ENCODE results near the gene DYNLT2.
"Not testable (repeated sequence)": the region's sequence is repeated elsewhere in the genome, so short reads cannot be mapped to it uniquely, and the experiment has no call there.

The DYNLT2 gene

DNA sequence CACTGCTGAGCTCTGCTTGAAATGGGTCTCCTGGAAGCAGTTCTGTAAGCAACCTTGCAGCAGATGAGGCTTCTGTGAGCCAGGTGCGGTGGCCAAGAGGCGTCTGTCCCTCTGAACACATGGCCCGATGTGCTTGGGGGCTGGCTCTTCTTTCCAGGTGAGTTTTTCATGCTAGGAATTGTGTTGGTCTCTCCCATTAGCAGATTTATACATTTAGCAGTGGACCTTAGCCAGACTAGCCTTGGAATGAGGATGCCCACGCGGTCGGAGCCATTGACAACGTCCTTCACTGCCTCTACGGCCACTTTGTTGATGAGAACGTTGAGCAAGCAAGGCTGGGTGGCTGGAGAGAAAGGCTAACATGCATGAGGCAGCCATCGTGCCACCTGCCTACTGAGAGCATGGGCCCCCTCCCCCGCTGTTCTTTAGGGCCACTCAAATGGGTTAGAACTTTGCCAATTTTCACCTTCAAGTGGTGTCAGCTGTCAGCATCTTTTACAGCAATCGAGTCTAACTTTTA is 33.5 kb upstream of the DYNLT2 start:
- DNase-seq: no peak
- in situ Hi-C loops (cut with MboI; ENCODE audit: low pct_unique_long_range_greater_than_20kb, low sequenced_read_pairs): no loop called here

DNA sequence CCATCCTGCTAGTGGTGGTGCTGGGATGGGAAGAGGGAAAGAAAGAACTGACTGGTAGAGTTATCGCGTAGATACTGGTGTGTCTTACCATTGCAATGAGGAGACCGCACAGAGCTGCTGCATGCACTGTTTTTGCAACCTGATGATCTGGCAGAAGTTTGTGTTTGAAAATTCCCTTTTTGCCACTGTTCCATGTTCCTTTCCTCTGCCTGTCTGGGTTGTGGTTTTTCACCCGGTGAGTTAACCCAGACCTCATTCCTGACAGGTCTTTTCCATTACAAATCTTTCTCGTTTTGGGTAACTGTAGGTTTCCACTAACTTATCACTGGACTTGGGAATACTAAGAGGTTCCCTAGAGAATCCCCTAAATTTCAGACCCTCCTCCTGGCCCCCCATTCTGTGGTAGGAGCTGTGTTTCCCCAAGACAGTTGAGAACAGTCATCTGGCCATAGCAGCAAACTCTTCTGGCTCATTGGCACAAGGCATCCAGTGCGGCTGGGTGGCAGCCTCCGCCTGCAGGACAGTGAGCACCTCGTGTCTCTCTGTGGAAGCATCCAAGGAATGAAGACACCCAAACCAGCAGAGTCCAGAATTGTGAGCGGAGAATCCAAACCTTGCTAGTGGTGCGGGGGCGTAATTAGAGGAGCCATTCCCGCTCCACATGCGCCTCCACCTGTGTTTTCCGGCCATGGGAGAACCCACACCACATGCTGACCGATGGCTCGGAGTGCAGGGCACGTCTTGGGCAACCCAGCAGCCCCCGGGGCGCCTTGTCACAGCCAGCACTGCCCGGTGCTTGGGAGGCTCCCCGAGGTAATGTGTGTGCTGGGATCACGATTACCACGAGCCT is 32.8 kb upstream of the DYNLT2 start:
- in situ Hi-C loops (cut with MboI; ENCODE audit: low pct_unique_long_range_greater_than_20kb, low sequenced_read_pairs): no loop called here
- DNase-seq: no peak

DNA sequence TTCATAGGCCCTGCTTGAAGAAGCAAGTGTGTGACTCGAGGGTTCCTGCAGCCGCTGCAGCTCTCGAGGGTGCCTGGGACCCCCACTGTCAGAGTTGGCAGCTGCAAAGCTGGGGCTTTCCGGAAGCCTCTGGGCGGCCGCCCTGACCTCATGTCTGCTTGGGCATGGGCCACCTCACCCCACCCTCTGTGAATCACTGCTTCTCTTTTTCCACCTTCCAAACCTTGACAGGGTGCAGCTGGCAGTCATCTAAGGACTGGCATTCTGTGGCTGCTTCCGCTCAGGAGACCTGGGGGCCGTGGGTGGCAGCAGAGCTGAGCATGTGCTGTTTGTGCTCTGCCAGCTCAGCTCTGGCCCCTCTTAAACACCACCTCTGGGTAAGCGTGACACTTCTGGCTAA is 32.0 kb upstream of the DYNLT2 start:
- no peak for DNase-seq
- in situ Hi-C loops (cut with MboI; ENCODE audit: low pct_unique_long_range_greater_than_20kb, low sequenced_read_pairs): no loop called here

DNA sequence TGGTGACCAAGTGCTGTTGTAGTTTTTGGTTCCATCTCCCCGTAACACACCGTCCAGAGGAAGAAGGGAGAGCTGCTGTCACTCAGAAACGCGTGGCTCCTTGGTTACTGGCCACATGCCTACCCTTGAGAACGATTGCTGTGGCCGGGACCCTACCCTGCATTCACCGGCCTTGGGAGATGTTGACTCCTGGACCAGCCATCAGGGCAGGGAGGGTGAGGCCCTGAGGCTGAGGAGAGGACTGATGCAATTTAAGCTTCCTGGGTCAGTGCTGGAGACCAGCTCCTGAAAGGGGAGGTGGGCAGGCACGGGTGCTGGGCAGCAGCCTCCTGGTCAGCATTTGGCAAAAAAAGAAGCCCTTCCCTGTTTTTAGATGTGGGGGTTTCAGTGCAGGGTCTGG is 31.6 kb upstream of the DYNLT2 start:
- in situ Hi-C loops (cut with MboI; ENCODE audit: low pct_unique_long_range_greater_than_20kb, low sequenced_read_pairs): no loop called here
- no peak for DNase-seq

DNA sequence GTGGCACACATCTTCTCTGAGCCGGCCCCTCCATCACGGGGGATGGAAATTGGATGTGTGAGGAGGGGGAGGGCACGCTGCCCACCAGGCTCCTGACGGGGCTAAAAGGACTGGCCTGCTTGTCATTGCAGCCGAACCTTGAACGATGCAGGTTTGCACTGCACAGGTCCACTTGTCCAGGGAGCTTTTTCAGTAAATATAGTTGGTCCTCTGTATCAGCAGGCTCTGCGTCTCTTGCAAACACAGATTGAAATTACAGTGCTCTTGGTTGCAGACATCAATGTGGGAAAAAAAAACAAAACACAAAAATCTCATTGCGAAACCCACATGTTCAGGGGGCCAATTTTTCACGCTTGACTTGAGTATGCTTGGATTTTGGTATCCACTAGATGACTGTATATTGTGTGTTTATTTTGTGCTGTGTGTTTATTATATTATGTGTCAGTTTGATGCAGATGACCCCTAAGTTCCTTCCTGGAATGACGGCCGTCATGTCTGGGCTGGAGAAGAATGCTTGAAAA is 29.3 kb upstream of the DYNLT2 start:
- DNase-seq: no peak
- in situ Hi-C loops (cut with MboI; ENCODE audit: low pct_unique_long_range_greater_than_20kb, low sequenced_read_pairs): no loop called here

DNA sequence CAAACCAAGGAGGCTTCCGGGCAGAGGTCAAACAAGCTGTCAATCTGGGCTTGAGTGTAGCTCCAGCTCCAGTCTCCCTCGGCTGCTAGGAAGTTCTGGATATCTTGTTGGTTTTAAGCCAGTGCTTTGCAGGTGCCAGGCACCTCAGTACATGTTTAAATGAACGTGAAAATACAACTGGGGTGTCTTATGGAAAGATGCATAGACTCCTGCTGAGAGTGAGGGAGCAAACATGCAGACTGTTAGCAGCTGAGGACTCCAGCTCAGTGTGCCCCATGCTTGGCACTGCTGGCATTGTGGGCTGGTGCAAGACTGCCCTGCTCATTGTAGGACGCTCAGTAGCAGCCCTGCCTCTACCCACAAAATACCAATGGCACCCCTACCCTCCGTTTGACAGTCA is 28.5 kb upstream of the DYNLT2 start:
- in situ Hi-C loops (cut with MboI; ENCODE audit: low pct_unique_long_range_greater_than_20kb, low sequenced_read_pairs): no loop called here
- DNase-seq: no peak

DNA sequence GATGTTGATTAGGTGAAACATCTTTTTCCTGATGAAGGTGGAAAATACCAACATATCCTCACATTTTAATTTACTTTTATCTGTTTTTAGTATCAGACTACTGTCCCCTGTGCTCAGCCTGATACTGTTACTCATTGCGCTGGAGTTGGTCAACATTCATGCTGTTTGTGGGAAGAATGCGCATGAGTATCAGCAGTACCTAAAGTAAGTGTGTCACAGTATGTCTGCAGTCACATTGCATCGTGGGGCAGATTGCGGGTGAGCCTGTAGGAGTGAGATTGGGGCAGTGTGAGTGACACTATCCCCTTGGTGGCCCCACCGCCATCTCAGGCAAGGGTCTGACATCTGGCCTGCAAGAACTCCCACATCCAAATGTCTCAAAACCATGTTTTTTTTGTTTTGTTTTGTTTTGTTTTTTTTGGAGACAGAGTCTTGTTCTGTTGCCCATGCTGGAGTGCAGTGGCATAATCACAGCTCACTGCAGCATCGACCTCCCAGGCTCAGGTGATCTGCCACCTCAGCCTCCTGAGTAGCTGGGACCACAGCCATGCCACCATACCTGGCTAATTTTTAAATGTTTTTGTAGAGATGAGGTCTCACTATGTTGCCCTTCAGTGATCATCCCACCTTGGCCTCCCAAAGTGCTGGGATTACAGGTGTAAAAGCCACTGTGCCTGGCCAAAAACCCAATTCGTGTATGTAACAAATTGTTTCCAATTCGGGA is 27.9 kb upstream of the DYNLT2 start:
- DNase-seq: no peak
- in situ Hi-C loops (cut with MboI; ENCODE audit: low pct_unique_long_range_greater_than_20kb, low sequenced_read_pairs): no loop called here

DNA sequence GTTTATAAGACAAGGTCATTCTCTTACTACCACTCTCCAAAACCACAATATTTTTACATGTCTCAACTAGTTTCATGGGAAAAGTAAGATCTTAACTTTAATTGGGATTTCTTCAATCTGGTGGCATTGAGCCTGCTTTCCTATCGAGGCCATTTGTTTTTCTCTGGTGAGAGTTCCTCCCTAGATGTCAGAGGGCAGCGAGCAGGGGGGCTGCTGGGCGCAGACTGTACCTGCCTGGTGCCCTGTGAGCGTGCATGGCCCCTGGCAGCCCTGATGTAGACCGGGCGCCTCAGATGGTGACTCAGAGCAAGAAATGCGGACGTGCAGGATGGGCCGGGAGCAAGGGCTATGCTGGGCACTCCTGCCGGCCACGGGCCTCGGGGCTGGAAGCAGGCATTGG is 27.3 kb upstream of the DYNLT2 start:
- in situ Hi-C loops (cut with MboI; ENCODE audit: low pct_unique_long_range_greater_than_20kb, low sequenced_read_pairs): no loop called here
- DNase-seq: no peak

DNA sequence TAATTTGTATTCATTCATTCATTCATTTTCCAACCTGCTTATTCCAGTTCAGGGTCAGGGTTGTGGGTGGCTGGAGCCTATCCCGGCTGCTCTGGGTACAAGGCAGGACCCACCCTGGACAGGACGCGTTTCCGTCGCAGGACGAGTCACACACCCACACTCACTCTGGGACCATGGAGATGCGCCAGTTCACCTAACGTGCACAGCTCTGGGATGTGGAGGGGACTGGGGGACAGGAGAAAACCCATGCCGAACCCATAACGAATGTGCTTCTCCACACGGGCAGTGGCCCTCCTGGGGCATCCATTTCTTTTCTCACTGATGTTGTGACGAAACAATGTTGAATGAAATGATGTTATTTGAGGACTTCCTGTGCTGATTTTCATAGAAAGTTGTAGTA is 26.5 kb upstream of the DYNLT2 start:
- in situ Hi-C loops (cut with MboI; ENCODE audit: low pct_unique_long_range_greater_than_20kb, low sequenced_read_pairs): no loop called here

DNA sequence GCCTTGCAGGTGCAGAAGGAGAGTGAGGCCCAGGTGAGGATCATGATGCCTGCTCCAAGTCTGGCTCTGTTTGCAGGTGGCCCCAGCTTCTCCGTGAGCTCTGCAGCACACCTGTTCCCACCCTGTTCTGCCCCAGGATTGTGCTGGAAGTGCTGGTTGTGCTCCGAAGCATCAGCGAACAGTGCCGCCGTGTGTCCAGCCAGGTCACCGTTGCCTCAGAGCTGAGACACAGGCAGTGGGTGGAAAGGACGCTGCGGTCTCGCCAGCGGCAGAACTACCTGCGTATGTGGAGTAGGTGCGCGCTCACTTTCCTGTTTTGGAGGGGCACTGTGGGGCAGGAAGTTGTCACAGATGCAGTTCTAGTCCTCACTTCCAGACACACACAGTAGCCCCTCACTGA is 25.0 kb upstream of the DYNLT2 start:
- DNase-seq: no peak
- in situ Hi-C loops (cut with MboI; ENCODE audit: low pct_unique_long_range_greater_than_20kb, low sequenced_read_pairs): no loop called here

More for the DNA sequence above, 26.5 kb upstream of the DYNLT2 start:
- no peak for DNase-seq

DNA sequence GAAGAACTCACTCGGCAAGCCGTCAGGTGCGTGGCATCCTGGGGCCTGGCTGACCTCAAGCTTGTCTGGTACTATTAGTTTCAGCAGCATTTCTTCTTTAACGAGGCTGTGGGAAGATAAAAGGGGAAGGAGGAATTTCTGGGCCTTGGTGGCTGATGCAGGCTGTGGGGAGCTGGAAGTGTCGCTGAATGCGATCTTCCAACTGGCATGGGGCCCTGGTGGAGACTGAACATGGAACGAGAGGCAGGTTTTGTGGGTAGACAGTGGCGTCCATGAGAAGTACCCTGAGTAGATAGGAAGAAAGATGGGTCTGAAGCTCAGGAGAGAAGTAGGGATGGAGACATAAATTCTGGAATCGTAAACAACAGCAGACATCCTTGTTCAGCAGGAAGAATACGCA is 23.9 kb upstream of the DYNLT2 start:
- in situ Hi-C loops (cut with MboI; ENCODE audit: low pct_unique_long_range_greater_than_20kb, low sequenced_read_pairs): no loop called here

DNA sequence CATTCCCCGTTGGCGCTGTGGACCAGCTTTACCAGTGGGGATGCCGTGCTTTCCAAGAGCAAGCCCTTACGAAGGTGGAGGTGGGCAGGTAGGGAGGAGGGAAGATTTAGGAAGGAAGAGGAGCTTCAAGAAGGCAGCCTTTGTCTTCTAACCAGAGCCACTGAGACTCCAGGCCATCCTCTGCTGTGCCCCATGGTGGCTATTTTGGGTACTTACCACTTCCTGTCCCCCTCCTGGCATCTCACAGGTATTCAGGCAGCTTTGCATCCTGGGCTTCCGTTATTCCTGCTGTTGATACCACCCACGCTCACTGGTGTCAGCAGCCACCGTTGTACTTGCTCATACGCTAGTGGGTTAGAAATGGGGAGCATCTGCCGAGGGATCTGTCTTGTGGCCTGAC is 23.0 kb upstream of the DYNLT2 start:
- in situ Hi-C loops (cut with MboI; ENCODE audit: low pct_unique_long_range_greater_than_20kb, low sequenced_read_pairs): no loop called here
- DNase-seq: no peak

More for the DNA sequence above, 23.9 kb upstream of the DYNLT2 start:
- DNase-seq: no peak

DNA sequence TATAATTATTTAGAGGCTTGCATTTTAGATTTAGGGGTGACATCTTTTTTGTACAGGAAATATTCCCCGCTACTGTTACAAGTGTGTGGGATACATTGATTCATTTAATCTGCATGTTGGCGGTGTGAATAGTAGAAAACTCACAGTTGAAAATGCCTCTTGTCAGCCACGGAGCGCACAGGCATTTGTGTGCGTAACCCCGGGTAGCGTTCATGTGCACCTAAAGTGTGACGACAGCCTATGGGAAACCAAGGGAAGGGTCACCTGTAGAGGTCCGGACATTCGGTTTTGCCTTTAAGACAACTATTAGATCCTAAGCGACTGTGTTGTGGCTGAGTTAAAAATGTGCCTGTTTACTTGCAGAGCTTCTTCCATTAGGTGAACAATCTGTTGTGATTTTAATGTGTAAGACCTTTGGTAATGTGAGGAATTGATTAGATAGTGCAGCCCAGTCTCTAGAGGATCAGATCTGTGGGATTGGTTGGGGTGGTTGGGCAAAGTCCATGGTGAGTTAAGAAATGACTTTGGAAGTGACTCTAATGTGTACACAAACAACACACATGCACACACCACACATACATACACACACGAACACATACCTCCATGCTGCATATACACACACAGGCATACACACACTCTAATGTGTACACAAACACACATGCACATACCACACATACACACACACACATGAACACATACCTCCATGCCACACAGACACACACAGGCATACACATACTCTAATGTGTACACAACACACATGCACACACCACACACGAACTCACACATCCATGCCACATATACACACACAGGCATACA is 15.8 kb upstream of the DYNLT2 start:
- no peak for DNase-seq
- in situ Hi-C loops (cut with MboI; ENCODE audit: low pct_unique_long_range_greater_than_20kb, low sequenced_read_pairs): no loop called here

DNA sequence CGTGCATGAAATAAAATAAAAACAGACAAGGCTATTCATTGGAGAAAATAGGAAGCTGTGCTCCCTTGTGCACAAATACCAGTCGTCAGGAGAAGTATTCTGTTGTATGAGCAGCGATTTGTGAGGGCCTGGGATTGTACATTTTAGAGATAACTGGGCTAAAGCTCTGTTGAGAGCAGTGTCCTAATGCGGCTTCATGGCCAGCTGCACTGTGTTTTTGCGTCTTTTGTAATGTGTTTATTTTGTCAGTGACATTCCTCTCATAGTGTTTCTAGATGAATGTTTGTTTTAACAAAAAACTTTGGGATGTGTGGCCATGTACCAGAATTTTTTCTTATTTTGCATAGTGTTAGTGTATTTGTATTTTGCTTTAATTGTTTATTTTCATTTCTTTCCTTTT is 14.9 kb upstream of the DYNLT2 start:
- in situ Hi-C loops (cut with MboI; ENCODE audit: low pct_unique_long_range_greater_than_20kb, low sequenced_read_pairs): no loop called here
- DNase-seq: no peak

DNA sequence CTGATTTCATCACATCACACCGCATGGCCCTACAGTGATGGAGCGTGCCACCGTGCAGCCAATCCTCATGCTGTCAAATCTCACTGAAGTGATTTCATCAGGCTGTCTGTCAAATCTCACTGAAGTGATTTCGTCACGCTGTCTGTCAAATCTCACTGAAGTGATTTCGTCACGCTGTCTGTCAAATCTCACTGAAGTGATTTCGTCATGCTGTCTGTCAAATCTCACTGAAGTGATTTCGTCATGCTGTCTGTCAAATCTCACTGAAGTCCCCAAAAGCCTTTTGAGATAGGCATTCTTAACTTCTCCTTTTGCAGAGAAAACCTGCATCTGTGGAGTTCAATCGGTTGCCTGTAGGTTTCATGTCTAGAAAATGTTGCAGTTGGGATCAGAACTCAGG is 14.4 kb upstream of the DYNLT2 start:
- in situ Hi-C loops (cut with MboI; ENCODE audit: low pct_unique_long_range_greater_than_20kb, low sequenced_read_pairs); DNase-seq: not testable (repeated sequence)

DNA sequence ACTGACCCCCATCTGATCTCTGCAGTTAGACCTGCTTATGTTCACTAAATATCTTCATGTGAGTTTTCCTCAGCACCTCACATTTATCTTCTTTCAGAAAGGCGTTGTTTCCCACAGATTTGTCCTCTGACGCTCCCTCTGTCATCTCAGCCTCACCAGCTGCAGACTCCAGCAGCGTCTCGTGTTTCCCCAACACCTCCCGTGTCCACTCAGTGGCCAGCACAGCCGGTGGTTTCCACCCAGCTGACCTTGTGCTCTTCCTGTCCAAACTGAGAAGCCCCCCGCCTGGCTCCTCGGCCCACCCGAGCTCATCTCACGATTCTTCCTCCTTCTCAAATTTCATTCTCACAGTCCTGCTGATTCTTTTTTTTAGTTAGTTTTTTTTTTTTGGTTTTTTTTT is 12.5 kb upstream of the DYNLT2 start:
- in situ Hi-C loops (cut with MboI; ENCODE audit: low pct_unique_long_range_greater_than_20kb, low sequenced_read_pairs): no loop called here
- no peak for DNase-seq

DNA sequence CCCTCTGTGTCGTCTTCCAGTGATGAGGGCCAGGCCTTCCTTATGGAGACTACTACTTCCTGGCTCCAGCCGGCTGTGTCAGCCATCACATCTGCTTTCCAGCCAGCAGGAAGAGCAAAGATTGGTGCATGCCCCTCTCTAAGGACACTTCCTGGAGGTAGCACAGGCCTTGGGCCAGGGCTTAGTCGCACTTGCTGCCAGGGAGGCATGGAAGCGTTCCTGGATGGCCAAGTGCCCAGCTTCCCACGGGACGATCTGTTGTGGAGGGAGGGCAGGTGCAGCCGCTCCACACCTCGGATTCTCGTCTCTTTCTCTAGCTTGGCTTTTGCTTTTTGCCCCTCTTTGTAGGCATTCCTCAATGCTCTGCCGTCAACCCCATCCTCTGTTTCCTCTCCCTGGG is 11.9 kb upstream of the DYNLT2 start:
- no peak for DNase-seq
- in situ Hi-C loops (cut with MboI; ENCODE audit: low pct_unique_long_range_greater_than_20kb, low sequenced_read_pairs): no loop called here

DNA sequence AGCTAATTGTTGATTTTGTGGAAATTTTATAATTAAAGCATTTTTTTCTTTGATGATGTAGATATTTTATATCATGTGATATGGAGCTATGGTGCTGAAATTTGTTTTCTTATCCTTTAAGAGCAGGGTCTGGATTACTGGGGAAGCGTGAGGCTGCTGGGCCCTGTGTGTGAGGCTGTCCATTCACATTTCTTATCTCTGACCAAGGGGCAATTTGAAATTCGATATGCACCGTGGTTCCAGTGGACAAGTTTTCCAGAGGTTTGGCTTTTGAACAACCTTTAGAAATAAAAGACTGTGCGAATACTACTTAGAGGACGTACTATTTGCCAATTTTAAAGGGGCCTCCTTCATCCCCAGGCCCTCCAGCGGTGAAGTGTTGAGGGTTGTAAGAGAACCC is 3.8 kb upstream of the DYNLT2 start:
- in situ Hi-C loops (cut with MboI; ENCODE audit: low pct_unique_long_range_greater_than_20kb, low sequenced_read_pairs): no loop called here
- DNase-seq: no peak

DNA sequence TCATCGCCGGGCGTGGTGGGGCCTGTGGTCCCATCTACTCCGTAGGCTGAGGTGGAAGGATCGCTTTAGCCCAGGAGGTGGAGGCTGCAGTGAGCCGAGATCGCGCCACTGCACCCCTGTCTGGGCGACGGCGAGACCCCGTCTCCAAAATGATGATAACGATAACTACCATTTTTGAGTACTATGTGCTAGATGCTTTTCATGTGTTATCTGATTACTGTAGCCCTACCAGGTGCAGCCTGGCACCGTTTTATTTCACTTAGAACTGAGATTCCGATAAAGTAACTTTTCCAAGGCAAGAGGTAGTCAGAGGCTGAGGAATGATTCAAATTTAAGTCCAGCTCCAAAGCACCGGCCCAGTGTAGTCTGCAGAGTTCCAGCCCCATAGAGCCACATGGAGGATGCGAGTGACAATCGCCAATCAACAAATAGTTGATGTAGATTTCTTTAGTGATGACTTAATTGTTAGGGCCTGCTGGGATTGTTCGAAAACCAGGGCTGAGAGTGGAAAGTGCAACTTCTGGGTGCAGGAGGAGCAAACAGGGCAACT is 777 bp upstream of the DYNLT2 start:
- in situ Hi-C loops (cut with MboI; ENCODE audit: low pct_unique_long_range_greater_than_20kb, low sequenced_read_pairs): no loop called here
- no peak for DNase-seq
